ENCODE measurements around the gene UBC. TPM values are rescaled to one million over a fixed set of nuclear protein-coding genes. Genes with fewer than 3 reads are reported as not detected.
"Not testable (repeated sequence)": the region's sequence is repeated elsewhere in the genome, so short reads cannot be mapped to it uniquely, and the experiment has no call there.

Gene UBC
- total RNA-seq, 1 donor from 2014 or later = 1,214 TPM

GRCh38 chr12:124915239-124916236 is 1.1 kb upstream of the UBC start:
- peaks cover 47% of the 10 kb centered on the region for H3K79me2 ChIP-seq (ENCODE audit: insufficient read depth, low read length)
- Mint-ChIP-seq H3K36me3 (ENCODE audit: low read depth, unreplicated experiment) (peaks cover 21% of the 10 kb centered on the region), H3K4me3 (ENCODE audit: unreplicated experiment) (peak overlapping the region; percentile 91), H3K27me3 (ENCODE audit: low read depth, unreplicated experiment) (no peaks in the 10 kb centered on the region), H3K4me1 (ENCODE audit: low read depth, unreplicated experiment) (peaks cover 39% of the 10 kb centered on the region), H3K9me3 (ENCODE audit: unreplicated experiment) (no peaks in the 10 kb centered on the region), H3K27ac (ENCODE audit: unreplicated experiment) (peak overlapping the region; percentile 100)
- peaks cover 48% of the 10 kb centered on the region for H3K4me1 ChIP-seq (ENCODE audit: insufficient read depth, low read length)
- peak overlapping the region; percentile 6 for H2AFZ ChIP-seq (ENCODE audit: low read depth, low read length)
- no peak for FAIRE-seq
- H3K4me3 ChIP-seq (ENCODE audit: insufficient read depth, low read depth, low read length) = peak overlapping the region; percentile 82
- peak overlapping the region; percentile 90 for H3K4me2 ChIP-seq (ENCODE audit: low read length)
- H3K27ac ChIP-seq (ENCODE audit: low read depth, low read length) = peak overlapping the region; percentile 100
- H4K20me1 ChIP-seq (ENCODE audit: insufficient read depth, low read length) = peaks cover 34% of the 10 kb centered on the region
- DNase-seq (ENCODE audit: low read depth) = no peak
- H3K36me3 ChIP-seq (ENCODE audit: insufficient read depth, low read length) = peaks cover 21% of the 10 kb centered on the region
- peaks cover 6% of the 10 kb centered on the region for H3K27me3 ChIP-seq (ENCODE audit: insufficient read depth, low read length)
- TF ChIP-seq CTCF (IDR thresholded peaks at IDR 0.05; ENCODE audit: insufficient read depth, low read depth, low read length) (no peak), EZH2 (IDR thresholded peaks at IDR 0.05; ENCODE audit: insufficient read depth, low read length) (no peak)
- no peaks in the 10 kb centered on the region for H3K9me3 ChIP-seq (ENCODE audit: insufficient read depth, low read depth, low read length)
- peak overlapping the region; percentile 100 for H3K9ac ChIP-seq (ENCODE audit: low read length)

DNA sequence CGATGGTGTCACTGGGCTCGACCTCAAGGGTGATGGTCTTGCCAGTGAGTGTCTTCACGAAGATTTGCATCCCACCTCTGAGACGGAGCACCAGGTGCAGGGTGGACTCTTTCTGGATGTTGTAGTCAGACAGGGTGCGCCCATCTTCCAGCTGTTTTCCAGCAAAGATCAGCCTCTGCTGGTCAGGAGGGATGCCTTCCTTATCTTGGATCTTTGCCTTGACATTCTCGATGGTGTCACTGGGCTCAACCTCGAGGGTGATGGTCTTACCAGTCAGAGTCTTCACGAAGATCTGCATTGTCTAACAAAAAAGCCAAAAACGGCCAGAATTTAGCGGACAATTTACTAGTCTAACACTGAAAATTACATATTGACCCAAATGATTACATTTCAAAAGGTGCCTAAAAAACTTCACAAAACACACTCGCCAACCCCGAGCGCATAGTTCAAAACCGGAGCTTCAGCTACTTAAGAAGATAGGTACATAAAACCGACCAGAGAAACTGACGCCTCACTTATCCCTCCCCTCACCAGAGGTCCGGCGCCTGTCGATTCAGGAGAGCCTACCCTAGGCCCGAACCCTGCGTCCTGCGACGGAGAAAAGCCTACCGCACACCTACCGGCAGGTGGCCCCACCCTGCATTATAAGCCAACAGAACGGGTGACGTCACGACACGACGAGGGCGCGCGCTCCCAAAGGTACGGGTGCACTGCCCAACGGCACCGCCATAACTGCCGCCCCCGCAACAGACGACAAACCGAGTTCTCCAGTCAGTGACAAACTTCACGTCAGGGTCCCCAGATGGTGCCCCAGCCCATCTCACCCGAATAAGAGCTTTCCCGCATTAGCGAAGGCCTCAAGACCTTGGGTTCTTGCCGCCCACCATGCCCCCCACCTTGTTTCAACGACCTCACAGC is 717 bp downstream of the UBC start:
- Histone ChIP-seq H3K27ac (ENCODE audit: low read depth, low read length) (peak overlapping the region; percentile 100), H4K20me1 (ENCODE audit: insufficient read depth, low read length) (peaks cover 52% of the 10 kb centered on the region), H3K36me3 (ENCODE audit: insufficient read depth, low read length) (peaks cover 25% of the 10 kb centered on the region), H3K9ac (ENCODE audit: low read length) (peak overlapping the region; percentile 100), H3K4me1 (ENCODE audit: insufficient read depth, low read length) (peaks cover 37% of the 10 kb centered on the region), H3K9me3 (ENCODE audit: insufficient read depth, low read depth, low read length) (no peaks in the 10 kb centered on the region), H3K4me2 (ENCODE audit: low read length) (peak overlapping the region; percentile 90), H3K4me3 (ENCODE audit: insufficient read depth, low read depth, low read length) (peak overlapping the region; percentile 82), H3K79me2 (ENCODE audit: insufficient read depth, low read length) (peaks cover 54% of the 10 kb centered on the region), H2AFZ (ENCODE audit: low read depth, low read length) (no peak overlapping the region), H3K27me3 (ENCODE audit: insufficient read depth, low read length) (peaks cover 6% of the 10 kb centered on the region)
- peak; percentile 57 for DNase-seq (ENCODE audit: low read depth)
- H3K27me3 Mint-ChIP-seq (ENCODE audit: low read depth, unreplicated experiment) = no peaks in the 10 kb centered on the region
- no peaks in the 10 kb centered on the region for H3K9me3 Mint-ChIP-seq (ENCODE audit: unreplicated experiment)
- H3K36me3 Mint-ChIP-seq (ENCODE audit: low read depth, unreplicated experiment) = peaks cover 21% of the 10 kb centered on the region
- FAIRE-seq = no peak
- H3K4me3 Mint-ChIP-seq (ENCODE audit: unreplicated experiment) = peak overlapping the region; percentile 94
- no peak for TF ChIP-seq EZH2 (IDR thresholded peaks at IDR 0.05; ENCODE audit: insufficient read depth, low read length)
- TF ChIP-seq CTCF (IDR thresholded peaks at IDR 0.05; ENCODE audit: insufficient read depth, low read depth, low read length) = peak; percentile 6
- peak overlapping the region; percentile 100 for H3K27ac Mint-ChIP-seq (ENCODE audit: unreplicated experiment)
- H3K4me1 Mint-ChIP-seq (ENCODE audit: low read depth, unreplicated experiment) = peaks cover 33% of the 10 kb centered on the region

GRCh38 chr12:124912529-124913287 is 1.7 kb downstream of the UBC start:
- Mint-ChIP-seq H3K27ac (ENCODE audit: unreplicated experiment) (peak overlapping the region; percentile 82), H3K4me3 (ENCODE audit: unreplicated experiment) (peak overlapping the region; percentile 94), H3K36me3 (ENCODE audit: low read depth, unreplicated experiment) (peaks cover 21% of the 10 kb centered on the region), H3K4me1 (ENCODE audit: low read depth, unreplicated experiment) (peaks cover 28% of the 10 kb centered on the region)
- H3K27me3 Mint-ChIP-seq (ENCODE audit: low read depth, unreplicated experiment); H3K9me3 ChIP-seq (ENCODE audit: insufficient read depth, low read depth, low read length); H3K27me3 ChIP-seq (ENCODE audit: insufficient read depth, low read length); FAIRE-seq; H2AFZ ChIP-seq (ENCODE audit: low read depth, low read length); DNase-seq (ENCODE audit: low read depth); H3K9me3 Mint-ChIP-seq (ENCODE audit: unreplicated experiment); H3K27ac ChIP-seq (ENCODE audit: low read depth, low read length): not testable (repeated sequence)
- Histone ChIP-seq H3K4me2 (ENCODE audit: low read length) (peak overlapping the region; percentile 90), H3K4me1 (ENCODE audit: insufficient read depth, low read length) (peaks cover 29% of the 10 kb centered on the region), H3K79me2 (ENCODE audit: insufficient read depth, low read length) (peaks cover 54% of the 10 kb centered on the region), H3K36me3 (ENCODE audit: insufficient read depth, low read length) (peaks cover 25% of the 10 kb centered on the region), H3K9ac (ENCODE audit: low read length) (peak overlapping the region; percentile 100), H4K20me1 (ENCODE audit: insufficient read depth, low read length) (peaks cover 55% of the 10 kb centered on the region), H3K4me3 (ENCODE audit: insufficient read depth, low read depth, low read length) (peak overlapping the region; percentile 82)

DNA sequence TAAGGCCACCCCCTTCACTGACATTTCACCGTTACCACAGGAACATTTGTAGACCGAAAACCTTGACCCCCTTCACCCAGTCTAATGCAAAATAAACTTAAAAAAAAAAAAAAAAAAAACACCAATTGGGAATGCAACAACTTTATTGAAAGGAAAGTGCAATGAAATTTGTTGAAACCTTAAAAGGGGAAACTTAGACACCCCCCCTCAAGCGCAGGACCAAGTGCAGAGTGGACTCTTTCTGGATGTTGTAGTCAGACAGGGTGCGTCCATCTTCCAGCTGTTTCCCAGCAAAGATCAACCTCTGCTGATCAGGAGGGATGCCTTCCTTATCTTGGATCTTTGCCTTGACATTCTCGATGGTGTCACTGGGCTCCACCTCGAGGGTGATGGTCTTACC is 2.9 kb downstream of the UBC start:
- not testable (repeated sequence) for H3K27me3 ChIP-seq (ENCODE audit: insufficient read depth, low read length); H3K27ac ChIP-seq (ENCODE audit: low read depth, low read length); H3K9me3 ChIP-seq (ENCODE audit: insufficient read depth, low read depth, low read length); H2AFZ ChIP-seq (ENCODE audit: low read depth, low read length); DNase-seq (ENCODE audit: low read depth); H3K27me3 Mint-ChIP-seq (ENCODE audit: low read depth, unreplicated experiment); H3K9me3 Mint-ChIP-seq (ENCODE audit: unreplicated experiment); FAIRE-seq
- Histone ChIP-seq H3K4me3 (ENCODE audit: insufficient read depth, low read depth, low read length) (peak overlapping the region; percentile 37), H4K20me1 (ENCODE audit: insufficient read depth, low read length) (peaks cover 56% of the 10 kb centered on the region), H3K4me2 (ENCODE audit: low read length) (peak overlapping the region; percentile 82), H3K79me2 (ENCODE audit: insufficient read depth, low read length) (peaks cover 54% of the 10 kb centered on the region), H3K4me1 (ENCODE audit: insufficient read depth, low read length) (peaks cover 23% of the 10 kb centered on the region), H3K9ac (ENCODE audit: low read length) (peak overlapping the region; percentile 54), H3K36me3 (ENCODE audit: insufficient read depth, low read length) (peaks cover 25% of the 10 kb centered on the region)
- Mint-ChIP-seq H3K4me3 (ENCODE audit: unreplicated experiment) (peak overlapping the region; percentile 87), H3K4me1 (ENCODE audit: low read depth, unreplicated experiment) (peaks cover 24% of the 10 kb centered on the region), H3K36me3 (ENCODE audit: low read depth, unreplicated experiment) (peaks cover 21% of the 10 kb centered on the region), H3K27ac (ENCODE audit: unreplicated experiment) (peak overlapping the region; percentile 75)
